PC-3 (cell line): ENCODE measurements around the gene PVALEF. TPM values are rescaled to one million over a fixed set of nuclear protein-coding genes. Genes with fewer than 3 reads are reported as not detected.

Source experiments
- ATAC-seq: fragments of 200-7000 bp; cut with Tn5 transposase; 2 replicates; pipeline ENCODE4 v1.9.1; 2020; ENCODE audit warnings: mild to moderate bottlenecking, moderate library complexity
- BruUV-seq: library from RNA; stranded (reverse); fragments of 400-500 nt; replicated peaks from 2 replicates; lab custom pipeline; 2021; lab: Mats Ljungman, UMichigan
- CTCF ChIA-PET: fragments of 300-600 bp; sonication (Branson Sonifier 250); formaldehyde crosslinking; loops from one replicate; lab custom pipeline; 2022; ENCODE audit warnings: antibody characterized with exemption; lab: Charles Lee
- POLR2A ChIA-PET: fragments of 300-600 bp; sonication (Branson Sonifier 250); formaldehyde crosslinking; loops from one replicate; lab custom pipeline; 2022; ENCODE audit warnings: antibody characterized with exemption; ENCODE audit not compliant: unreplicated experiment; lab: Charles Lee
- DNase-seq: peaks from one replicate; pipeline ENCODE4 v3.0.0-alpha.2; 2015
- H2AFZ ChIP-seq: fragments of 300-600 bp; sonication (generic); 2 replicates; pipeline ENCODE4 v1.6.0; 2016; ENCODE audit warnings: antibody characterized with exemption, low read length
- H3F3A ChIP-seq: fragments of 300-600 bp; sonication (generic); one replicate; pipeline ENCODE4 v1.6.0; 2017; ENCODE audit warnings: antibody characterized with exemption, low read length, control low read depth, mild to moderate bottlenecking; ENCODE audit not compliant: unreplicated experiment
- H3K27ac ChIP-seq: fragments of 300-600 bp; sonication (generic); 2 replicates; pipeline ENCODE4 v1.5.1; 2016; ENCODE audit warnings: mild to moderate bottlenecking, low read length
- H3K27me3 ChIP-seq: fragments of 300-600 bp; sonication (generic); 2 replicates; pipeline ENCODE4 v1.6.1; 2016; ENCODE audit warnings: low read length, mixed read lengths
- H3K36me3 ChIP-seq: fragments of 300-600 bp; sonication (generic); 2 replicates; pipeline ENCODE4 v1.6.1; 2016; ENCODE audit warnings: low read depth, mixed run types, low read length, mixed read lengths
- H3K4me1 ChIP-seq: fragments of 300-600 bp; sonication (generic); 2 replicates; pipeline ENCODE4 v1.5.1; 2016; ENCODE audit warnings: low read length; ENCODE audit not compliant: insufficient read depth
- H3K4me2 ChIP-seq: fragments of 300-600 bp; sonication (generic); 2 replicates; pipeline ENCODE4 v1.6.0; 2016; ENCODE audit warnings: low read length
- H3K4me3 ChIP-seq: fragments of 300-600 bp; sonication (generic); 2 replicates; pipeline ENCODE4 v1.5.1; 2016; ENCODE audit warnings: mild to moderate bottlenecking, low read length, mixed read lengths
- H3K79me2 ChIP-seq: fragments of 300-600 bp; sonication (generic); 2 replicates; pipeline ENCODE4 v1.6.1; 2017; ENCODE audit warnings: low read length, mixed read lengths
- H3K9ac ChIP-seq: fragments of 300-600 bp; sonication (generic); 2 replicates; pipeline ENCODE4 v1.6.0; 2016; ENCODE audit warnings: mild to moderate bottlenecking, low read length
- H3K9me2 ChIP-seq: fragments of 300-600 bp; sonication (generic); replicated peaks from 2 replicates; pipeline ENCODE4 v1.6.1; 2016; ENCODE audit warnings: mixed run types, low read length, mixed read lengths
- H3K9me3 ChIP-seq: fragments of 300-600 bp; sonication (generic); 2 replicates; pipeline ENCODE4 v1.6.1; 2016; ENCODE audit warnings: low read length, mixed read lengths
- H4K20me1 ChIP-seq: fragments of 300-600 bp; sonication (generic); 2 replicates; pipeline ENCODE4 v1.6.1; 2016; ENCODE audit warnings: low read length, mixed read lengths
- EZH2 ChIP-seq: fragments of 300-600 bp; sonication (generic); IDR thresholded peaks from one replicate; pipeline ENCODE4 v1.6.1; 2017; ENCODE audit warnings: antibody characterized with exemption, mild to moderate bottlenecking, low read length; ENCODE audit not compliant: unreplicated experiment
- EZH2phosphoT487 ChIP-seq: fragments of 300-600 bp; sonication (generic); IDR thresholded peaks from 2 replicates; pipeline ENCODE4 v1.6.1; 2018; ENCODE audit warnings: mild to moderate bottlenecking, antibody characterized with exemption, low read length, borderline replicate concordance
- intact Hi-C: fragments of 100-400 bp; cut with micrococcal nuclease; formaldehyde crosslinking; loops from 2 replicates; pipeline ENCODE4 v1.9.0; 2023
- total RNA-seq: library from RNA; depleted of rRNA; stranded (reverse); fragments of >200 nt; gene quantifications from 2 replicates; pipeline ENCODE4 v1.2.3, GENCODE V29; 2014
- TF ChIP-seq, protein P1 (sequence below): fragments of 300-600 bp; sonication (generic); conservative IDR thresholded peaks from 2 replicates; pipeline ENCODE4 v1.5.1; 2017; ENCODE audit warnings: antibody characterized with exemption, low read depth, mild to moderate bottlenecking, low read length

PVALEF gene
- total RNA-seq, 1 experiment from 2014 or later: not detected

DNA sequence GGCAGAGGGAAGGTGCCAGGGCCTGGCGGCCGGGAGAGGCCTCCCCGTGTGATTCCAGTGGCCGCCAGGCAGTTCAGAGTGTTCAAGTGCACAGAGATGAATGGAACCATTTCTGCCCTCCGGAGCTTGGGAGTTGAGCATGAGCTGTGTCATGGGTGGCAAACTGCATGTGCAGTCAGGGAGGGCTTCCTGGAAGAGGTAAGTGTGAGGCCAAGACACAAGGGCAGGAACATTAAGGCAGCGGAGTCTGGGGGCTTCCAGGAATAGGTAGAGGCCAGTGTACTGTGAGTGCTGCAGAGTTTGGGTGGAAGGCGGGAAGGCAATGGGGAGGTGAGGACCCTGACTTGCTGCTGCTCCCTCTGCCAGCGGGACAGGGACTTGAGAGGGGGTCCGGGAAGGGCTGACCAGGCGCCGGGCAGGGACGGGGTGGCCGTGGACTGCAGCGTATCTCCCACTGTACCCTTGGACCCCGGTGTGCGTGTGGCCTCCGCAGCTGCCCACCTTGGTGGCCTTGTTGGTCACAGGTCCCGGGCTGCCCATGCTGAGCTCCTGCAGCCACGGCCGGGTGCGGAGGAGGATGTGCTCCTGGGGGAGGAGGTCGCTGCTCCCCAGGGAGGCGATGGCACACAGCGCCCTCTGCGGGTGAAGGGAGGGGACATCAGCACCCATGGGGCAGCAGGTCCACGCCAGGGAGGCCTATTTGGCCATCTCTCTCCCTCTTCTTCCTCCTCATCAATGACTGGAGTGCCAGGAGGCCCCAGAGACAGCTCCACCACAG lies 64.9 kb downstream of the PVALEF start:
- Histone ChIP-seq H2AFZ (no peak overlapping the region), H3K9me3 (0 out of 2 replicates have a peak, but pooled peaks cover 3% of the 10 kb centered on the region), H3K27ac (no peak overlapping the region), H4K20me1 (no peaks in the 10 kb centered on the region), H3K9me2 (no peaks in the 10 kb centered on the region), H3K27me3 (no peaks in the 10 kb centered on the region), H3K79me2 (no peaks in the 10 kb centered on the region), H3K9ac (no peak overlapping the region), H3K4me2 (no peak overlapping the region), H3K36me3 (no peaks in the 10 kb centered on the region; the same call in 1 of the 2 replicates), H3F3A (no peaks in the 10 kb centered on the region), H3K4me3 (no peak overlapping the region), H3K4me1 (no peaks in the 10 kb centered on the region)
- POLR2A ChIA-PET: no interaction called here
- CTCF ChIA-PET: no interaction called here
- no TSS peak for BruUV-seq
- TF ChIP-seq EZH2phosphoT487 (no peak), EZH2 (no peak)
- TF ChIP-seq, protein P1, sequence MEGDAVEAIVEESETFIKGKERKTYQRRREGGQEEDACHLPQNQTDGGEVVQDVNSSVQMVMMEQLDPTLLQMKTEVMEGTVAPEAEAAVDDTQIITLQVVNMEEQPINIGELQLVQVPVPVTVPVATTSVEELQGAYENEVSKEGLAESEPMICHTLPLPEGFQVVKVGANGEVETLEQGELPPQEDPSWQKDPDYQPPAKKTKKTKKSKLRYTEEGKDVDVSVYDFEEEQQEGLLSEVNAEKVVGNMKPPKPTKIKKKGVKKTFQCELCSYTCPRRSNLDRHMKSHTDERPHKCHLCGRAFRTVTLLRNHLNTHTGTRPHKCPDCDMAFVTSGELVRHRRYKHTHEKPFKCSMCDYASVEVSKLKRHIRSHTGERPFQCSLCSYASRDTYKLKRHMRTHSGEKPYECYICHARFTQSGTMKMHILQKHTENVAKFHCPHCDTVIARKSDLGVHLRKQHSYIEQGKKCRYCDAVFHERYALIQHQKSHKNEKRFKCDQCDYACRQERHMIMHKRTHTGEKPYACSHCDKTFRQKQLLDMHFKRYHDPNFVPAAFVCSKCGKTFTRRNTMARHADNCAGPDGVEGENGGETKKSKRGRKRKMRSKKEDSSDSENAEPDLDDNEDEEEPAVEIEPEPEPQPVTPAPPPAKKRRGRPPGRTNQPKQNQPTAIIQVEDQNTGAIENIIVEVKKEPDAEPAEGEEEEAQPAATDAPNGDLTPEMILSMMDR: peak; percentile 64
- no peak for DNase-seq
- ATAC-seq: 0 out of 2 replicates have a peak, but pooled peaks have one; percentile 29
- intact Hi-C loops: no loop called here

DNA sequence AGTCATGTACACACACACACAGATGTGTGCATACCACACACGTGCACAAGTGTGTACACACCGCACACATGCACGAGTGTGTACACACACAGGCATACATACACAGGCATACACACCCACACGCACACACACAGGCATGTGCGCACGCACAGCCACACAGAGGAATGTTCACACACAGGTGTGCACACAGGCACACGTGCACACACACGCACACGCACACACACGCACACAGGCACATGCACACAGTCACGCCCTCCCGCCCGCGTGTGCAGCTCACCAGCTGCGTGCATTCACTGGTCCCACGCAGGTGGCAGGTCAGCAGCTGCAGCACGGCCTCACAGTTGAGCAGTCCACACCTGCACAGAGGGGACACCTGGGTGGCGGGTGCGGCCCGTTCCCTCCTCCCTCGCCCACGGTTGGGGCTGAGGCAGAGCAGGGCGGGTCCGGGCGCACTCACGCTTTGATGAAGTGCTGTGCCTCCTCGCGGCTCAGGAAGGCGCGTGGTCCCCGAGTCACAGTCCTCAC lies 65.9 kb downstream of the PVALEF start:
- Histone ChIP-seq H3F3A (no peaks in the 10 kb centered on the region), H3K4me2 (no peak overlapping the region), H3K79me2 (no peaks in the 10 kb centered on the region), H3K9ac (no peak overlapping the region), H4K20me1 (no peaks in the 10 kb centered on the region), H3K4me3 (no peak overlapping the region), H3K9me3 (no peaks in the 10 kb centered on the region), H2AFZ (no peak overlapping the region), H3K36me3 (no peaks in the 10 kb centered on the region; the same call in 1 of the 2 replicates), H3K4me1 (no peaks in the 10 kb centered on the region), H3K27ac (no peak overlapping the region), H3K9me2 (no peaks in the 10 kb centered on the region), H3K27me3 (no peaks in the 10 kb centered on the region)
- TF ChIP-seq, protein P1: no peak
- TF ChIP-seq EZH2 (no peak), EZH2phosphoT487 (no peak)
- intact Hi-C loops: no loop called here
- no peak for ATAC-seq
- BruUV-seq: no TSS peak
- CTCF ChIA-PET: no interaction called here
- no peak for DNase-seq
- POLR2A ChIA-PET: no interaction called here
